ENCODE measurements around the gene PGA5.

GRCh38 chr11:61259363-61259762 is 18.4 kb downstream of the PGA5 start:
- TF ChIP-seq, protein P1, sequence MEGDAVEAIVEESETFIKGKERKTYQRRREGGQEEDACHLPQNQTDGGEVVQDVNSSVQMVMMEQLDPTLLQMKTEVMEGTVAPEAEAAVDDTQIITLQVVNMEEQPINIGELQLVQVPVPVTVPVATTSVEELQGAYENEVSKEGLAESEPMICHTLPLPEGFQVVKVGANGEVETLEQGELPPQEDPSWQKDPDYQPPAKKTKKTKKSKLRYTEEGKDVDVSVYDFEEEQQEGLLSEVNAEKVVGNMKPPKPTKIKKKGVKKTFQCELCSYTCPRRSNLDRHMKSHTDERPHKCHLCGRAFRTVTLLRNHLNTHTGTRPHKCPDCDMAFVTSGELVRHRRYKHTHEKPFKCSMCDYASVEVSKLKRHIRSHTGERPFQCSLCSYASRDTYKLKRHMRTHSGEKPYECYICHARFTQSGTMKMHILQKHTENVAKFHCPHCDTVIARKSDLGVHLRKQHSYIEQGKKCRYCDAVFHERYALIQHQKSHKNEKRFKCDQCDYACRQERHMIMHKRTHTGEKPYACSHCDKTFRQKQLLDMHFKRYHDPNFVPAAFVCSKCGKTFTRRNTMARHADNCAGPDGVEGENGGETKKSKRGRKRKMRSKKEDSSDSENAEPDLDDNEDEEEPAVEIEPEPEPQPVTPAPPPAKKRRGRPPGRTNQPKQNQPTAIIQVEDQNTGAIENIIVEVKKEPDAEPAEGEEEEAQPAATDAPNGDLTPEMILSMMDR (IDR thresholded peaks at IDR 0.05; ENCODE audit: insufficient read depth, low read length, poor library complexity, severe bottlenecking): no peak
- no peak for TF ChIP-seq EZH2phosphoT487 (conservative IDR thresholded peaks at IDR 0.05; ENCODE audit: low read length)

All from SU-DHL-6 (cell line).